GM12878 (cell line): ENCODE data around the gene CMTM4. TPM values are rescaled to one million over a fixed set of nuclear protein-coding genes. Genes with fewer than 3 reads are reported as not detected.
"Not testable (repeated sequence)": the region's sequence is repeated elsewhere in the genome, so short reads cannot be mapped to it uniquely, and the experiment has no call there.

Experiments used
- ATAC-seq: fragments of 200-7000 bp; cut with Tn5 transposase; 3 replicates; pipeline ENCODE4 v1.9.1; 2020; ENCODE audit warnings: mild to moderate bottlenecking, moderate library complexity
- BruUV-seq: library from RNA; stranded (reverse); fragments of 400-500 nt; replicated peaks from 2 replicates; lab custom pipeline; 2021; lab: Mats Ljungman, UMichigan
- CTCF ChIA-PET: fragments of 300-600 bp; sonication (Branson Sonifier 250); formaldehyde crosslinking; extraction: SDS; loops from one replicate; lab custom pipeline; 2021; ENCODE audit warnings: inconsistent platforms; lab: Yijun Ruan, JAX
- POLR2A ChIA-PET: fragments of 350-600 bp; formaldehyde crosslinking; extraction: SDS; loops from one replicate; lab custom pipeline; 2021; ENCODE audit warnings: inconsistent platforms; lab: Charles Lee
- RAD21 ChIA-PET: fragments of 300-600 bp; sonication (Branson Sonifier 250); formaldehyde crosslinking; loops from one replicate; lab custom pipeline; 2023; ENCODE audit warnings: antibody characterized with exemption; ENCODE audit not compliant: unreplicated experiment; lab: Charles Lee
- SMC1A ChIA-PET: fragments of 300-600 bp; sonication (Branson Sonifier 250); formaldehyde crosslinking; loops from one replicate; lab custom pipeline; 2023; ENCODE audit not compliant: unreplicated experiment, uncharacterized antibody; lab: Charles Lee
- DNase-seq: peaks from one replicate; pipeline ENCODE4 v3.0.0-alpha.2; 2011; ENCODE audit warnings: low read depth, low spot score
- FAIRE-seq: peaks from 3 replicates; lab custom pipeline; 2011; peaks lifted over from hg19 to GRCh38; lab: Jason Lieb, UNC
- H2AFZ ChIP-seq: 2 replicates; pipeline ENCODE4 v1.6.0; 2011; ENCODE audit warnings: low read depth, low read length, control low read depth; ENCODE audit not compliant: control insufficient read depth
- H3K27ac ChIP-seq: 2 replicates; pipeline ENCODE4 v1.5.1; 2011; ENCODE audit warnings: control low read depth; ENCODE audit not compliant: control insufficient read depth, insufficient read depth
- H3K27me3 ChIP-seq, 2 experiments: replicated peaks in 1 of 2; 2 replicates each; pipeline versions ENCODE4 v1.6.0 to v1.6.1; 2011; ENCODE audit warnings: low read length in 1 of 2; ENCODE audit not compliant: control insufficient read depth in 2 of 2, insufficient read depth in 2 of 2
- H3K36me3 ChIP-seq, 2 experiments: 2 replicates each; pipeline ENCODE4 v1.5.1; 2011; ENCODE audit warnings: low read length in 1 of 2; ENCODE audit not compliant: control insufficient read depth in 2 of 2, insufficient read depth in 2 of 2
- H3K4me1 ChIP-seq: 2 replicates; pipeline ENCODE4 v1.6.1; 2011; ENCODE audit warnings: mild to moderate bottlenecking, low read length, moderate library complexity, mixed read lengths; ENCODE audit not compliant: control insufficient read depth, insufficient read depth
- H3K4me2 ChIP-seq: 2 replicates; pipeline ENCODE4 v1.6.0; 2011; ENCODE audit warnings: control low read depth; ENCODE audit not compliant: control insufficient read depth, insufficient read depth
- H3K4me3 ChIP-seq: fragments of 200-600 bp; sonication (generic); 2 replicates; pipeline ENCODE4 v1.5.1; 2016
- H3K79me2 ChIP-seq: 2 replicates; pipeline ENCODE4 v1.6.0; 2011; ENCODE audit warnings: low read length; ENCODE audit not compliant: control insufficient read depth, insufficient read depth
- H3K9ac ChIP-seq: 2 replicates; pipeline ENCODE4 v1.8.0; 2011; ENCODE audit warnings: low read length, control low read depth, mixed read lengths; ENCODE audit not compliant: control insufficient read depth, insufficient read depth
- H3K9me3 ChIP-seq: replicated peaks from 3 replicates; pipeline ENCODE4 v1.5.1; 2011; ENCODE audit warnings: mild to moderate bottlenecking, low read length; ENCODE audit not compliant: control insufficient read depth, insufficient read depth
- H4K20me1 ChIP-seq: 2 replicates; pipeline ENCODE4 v1.6.0; 2011; ENCODE audit not compliant: control insufficient read depth, insufficient read depth
- ATF3 ChIP-seq: IDR thresholded peaks from 2 replicates; pipeline ENCODE4 v1.6.1; 2011; ENCODE audit warnings: low read depth, mild to moderate bottlenecking, low read length, moderate library complexity, borderline replicate concordance; ENCODE audit errors: extremely low read depth
- BCL11A ChIP-seq: IDR thresholded peaks from 2 replicates; pipeline ENCODE4 v1.6.1; 2011; ENCODE audit warnings: low read depth, low read length
- CHD1 ChIP-seq: IDR thresholded peaks from 2 replicates; pipeline ENCODE4 v1.6.1; 2012; ENCODE audit warnings: low read depth, low read length, improper control_type of control experiment
- HDAC2 ChIP-seq: fragments of 200-600 bp; sonication (generic); IDR thresholded peaks from 2 replicates; pipeline ENCODE4 v1.6.1; 2017
- JUNB ChIP-seq: IDR thresholded peaks from 2 replicates; pipeline ENCODE4 v1.6.1; 2016; ENCODE audit warnings: antibody characterized with exemption, mild to moderate bottlenecking
- MTA3 ChIP-seq: IDR thresholded peaks from 2 replicates; pipeline ENCODE4 v1.6.1; 2012; ENCODE audit warnings: low read length, inconsistent platforms, borderline replicate concordance
- PKNOX1 ChIP-seq: fragments of 450-650 bp; IDR thresholded peaks from 2 replicates; pipeline ENCODE4 v1.6.1; 2016; ENCODE audit warnings: mild to moderate bottlenecking
- TBL1XR1 ChIP-seq: IDR thresholded peaks from 2 replicates; pipeline ENCODE4 v1.6.1; 2012; ENCODE audit warnings: low read depth, low read length, improper control_type of control experiment
- WGBS: methylation state at CpG from one replicate; pipeline ENCODE4 v1.1.6; 2016; ENCODE audit warnings: low lambda C conversion rate; ENCODE audit not compliant: insufficient replicate concordance, insufficient coverage; ENCODE audit errors: missing lambda C conversion rate; 5-methylcytosine and 5-hydroxymethylcytosine counted together
- in situ Hi-C: fragments of 300-500 bp; cut with MboI; formaldehyde crosslinking; loops from 9 replicates; pipeline ENCODE4 v1.14.3; 2018; ENCODE audit warnings: mixed read lengths
- intact Hi-C: fragments of 100-400 bp; cut with micrococcal nuclease; formaldehyde crosslinking; loops from one replicate; pipeline ENCODE4 v1.14.2; 2022; ENCODE audit not compliant: unreplicated experiment
- polyA plus RNA-seq, 11 experiments: library from polyadenylated mRNA; depleted of rRNA in 4 of 11; unstranded in 6 of 11; stranded (reverse) in 5 of 11; fragments of >200 nt; fragmentation: Nextera tagmentation in 4 of 11; fragmentation: Illumina TruSeq in 1 of 11; extraction: Ambion mirVana in 4 of 11; extraction: Trizol in 1 of 11; gene quantifications; 1 replicate in 1 of 11; 2 replicates in 10 of 11; pipeline versions ENCODE4 v1.2.1 to v1.2.3, GENCODE V29; 2011 to 2016; ENCODE audit warnings: inconsistent platforms in 2 of 11, missing spikeins in 2 of 11, low read depth in 1 of 11
- total RNA-seq, 4 experiments: library from RNA; depleted of rRNA in 3 of 4; stranded (reverse); fragments of >200 nt in 3 of 4; fragmentation: Illumina TruSeq in 1 of 4; extraction: Trizol in 1 of 4; gene quantifications; 2 replicates each; pipeline versions ENCODE4 v1.2.1 to v1.2.3, GENCODE V29; 2013 to 2021

CMTM4 gene
- total and polyA plus RNA-seq, 10 of the 15 experiments (the other 5 are each of a cell fraction or from before 2014, with no cell fraction given): 0.02 to 0.43 (median 0.15) TPM; not detected in 2

DNA sequence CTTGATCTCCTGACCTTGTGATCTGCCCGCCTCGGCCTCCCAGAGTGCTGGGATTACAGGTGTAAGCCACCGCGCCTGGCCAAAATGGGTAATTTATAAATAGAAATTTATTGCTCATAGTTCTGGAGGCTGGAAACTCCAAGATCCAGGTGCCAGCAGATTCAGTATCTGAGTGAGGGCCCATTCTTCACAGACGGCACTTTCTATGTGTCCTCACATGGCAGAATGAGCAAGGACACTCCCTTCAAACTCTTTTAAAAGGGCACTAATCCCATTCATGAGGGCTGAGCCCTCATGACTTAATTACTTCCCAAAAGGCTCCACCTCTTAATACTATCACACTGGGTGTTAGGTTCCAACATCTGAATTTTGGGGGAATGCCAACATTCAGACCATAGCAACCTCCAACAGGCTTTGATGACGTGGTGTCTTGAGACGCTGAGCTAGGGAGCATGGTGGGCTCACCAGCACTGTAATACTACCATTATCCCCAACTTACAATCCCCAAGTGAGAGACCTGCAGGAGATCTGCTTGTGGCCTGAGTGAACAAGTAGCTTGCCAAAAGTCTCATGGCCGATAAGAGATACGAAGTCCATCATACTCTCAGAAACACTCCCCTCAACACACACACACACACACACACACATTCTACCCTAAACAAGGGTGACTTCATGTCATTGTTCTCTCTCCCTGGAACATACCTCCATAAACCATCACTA is 8.5 kb downstream of the CMTM4 start:
- RAD21 ChIA-PET: no interaction called here
- H3K27ac ChIP-seq: no peak overlapping the region
- no peaks in the 10 kb centered on the region for H4K20me1 ChIP-seq
- no peaks in the 10 kb centered on the region for H3K4me1 ChIP-seq
- SMC1A ChIA-PET: no interaction called here
- FAIRE-seq: no peak
- CTCF ChIA-PET: no interaction called here
- WGBS: 71% methylated on average over 9 of the region's 9 CpGs
- no peak overlapping the region for H2AFZ ChIP-seq
- no peak overlapping the region for H3K4me3 ChIP-seq
- no peaks in the 10 kb centered on the region for H3K9me3 ChIP-seq
- H3K79me2 ChIP-seq: no peaks in the 10 kb centered on the region
- DNase-seq: no peak
- intact Hi-C loops (no loop called here), in situ Hi-C loops (no loop called here)
- no peaks in the 10 kb centered on the region for H3K27me3 ChIP-seq
- no peaks in the 10 kb centered on the region for H3K36me3 ChIP-seq
- H3K9ac ChIP-seq: no peak overlapping the region
- TF ChIP-seq BCL11A: no peak
- TF ChIP-seq ATF3: no peak
- no peak for TF ChIP-seq CHD1
- TF ChIP-seq HDAC2: no peak
- no peak for TF ChIP-seq JUNB
- no peak for TF ChIP-seq PKNOX1
- TF ChIP-seq TBL1XR1: no peak
- no peak for TF ChIP-seq MTA3
- no TSS peak for BruUV-seq
- POLR2A ChIA-PET: no interaction called here
- H3K4me2 ChIP-seq: no peak overlapping the region
- ATAC-seq: no peak

DNA sequence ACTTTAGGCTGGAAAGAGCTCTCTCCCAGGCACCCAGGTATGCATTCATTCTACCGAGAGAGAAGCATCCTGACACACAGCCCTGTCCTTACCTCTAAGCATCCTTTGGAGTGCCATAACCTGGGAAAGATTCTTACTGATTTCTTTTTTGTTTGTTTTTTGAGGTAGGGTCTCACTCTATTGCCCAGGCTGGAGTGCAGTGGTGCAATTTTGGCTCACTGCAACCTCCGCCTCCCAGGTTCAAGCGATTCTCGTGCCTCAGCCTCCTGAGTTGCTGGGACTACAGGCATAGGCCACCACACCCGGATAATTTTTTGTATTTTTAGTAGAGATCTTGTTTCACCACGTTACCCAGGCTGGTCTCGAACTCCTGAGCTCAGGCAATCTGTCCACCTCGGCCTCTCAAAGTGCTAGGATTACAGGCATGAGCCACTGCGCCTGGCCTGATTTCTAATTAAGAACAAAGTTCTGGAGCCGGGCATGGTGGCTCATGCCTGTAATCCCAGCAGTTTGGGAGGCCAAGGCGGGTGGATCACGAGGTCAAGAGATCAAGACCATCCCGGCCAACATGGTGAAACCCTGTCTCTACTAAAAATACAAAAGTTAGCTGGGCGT is 10.9 kb downstream of the CMTM4 start:
- in situ Hi-C loops, H3K4me3 ChIP-seq, H3K27me3 ChIP-seq, H4K20me1 ChIP-seq, DNase-seq, BruUV-seq, H3K4me2 ChIP-seq, RAD21 ChIA-PET, CTCF ChIA-PET, H3K9me3 ChIP-seq, SMC1A ChIA-PET, H2AFZ ChIP-seq, H3K9ac ChIP-seq, POLR2A ChIA-PET, intact Hi-C loops, FAIRE-seq, H3K27ac ChIP-seq, H3K36me3 ChIP-seq, H3K79me2 ChIP-seq, ATAC-seq, H3K4me1 ChIP-seq: not testable (repeated sequence)
- WGBS: 31% methylated on average over 14 of the region's 14 CpGs
